Eye (tissue), 1 donor: ENCODE measurements around the gene LMOD1.
A peak's percentile ranks its signal among the peaks of the same experiment; 100 is the strongest.
"Not testable (repeated sequence)": the region's sequence is repeated elsewhere in the genome, so short reads cannot be mapped to it uniquely, and the experiment has no call there.

Experiments used
- DNase-seq: peaks from one replicate; pipeline ENCODE4 v3.0.0-alpha.2; 2015

Gene LMOD1

DNA sequence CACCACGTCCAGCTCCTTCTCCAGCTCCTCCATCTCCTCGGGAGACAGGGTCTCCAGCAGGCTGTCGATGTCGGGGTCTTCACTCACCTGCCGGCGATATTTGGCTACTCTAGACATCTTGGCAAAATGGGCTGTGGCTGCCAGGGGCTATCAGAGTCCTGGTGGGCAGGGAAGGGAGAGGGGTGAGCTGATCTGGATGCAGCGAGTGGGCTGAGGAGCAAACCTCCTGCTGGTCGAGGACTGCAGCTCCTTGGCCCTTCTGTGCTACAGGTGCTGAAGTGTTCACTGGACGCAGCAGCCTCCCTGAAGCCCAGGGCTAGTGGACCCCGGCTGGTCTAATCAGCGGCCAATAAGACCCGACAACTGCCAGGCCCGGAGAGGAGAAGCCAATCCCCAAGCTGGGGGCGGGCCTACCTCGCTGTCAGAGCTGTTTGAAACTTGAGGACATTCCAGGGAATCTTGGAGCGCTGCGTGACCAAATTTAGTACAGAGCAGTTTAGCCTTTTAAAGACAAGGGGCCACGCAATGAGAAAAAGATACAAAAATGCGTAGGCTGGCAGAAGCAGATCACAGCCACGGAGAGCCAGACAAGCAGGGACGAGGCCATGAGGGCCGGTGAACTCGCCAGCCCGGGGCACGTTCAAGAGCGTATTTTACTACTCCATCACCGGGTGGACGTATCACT, at the start of gene LMOD1:
TSS of gene LMOD1 (minus strand) at position 325 of the 685 bp plus-strand sequence. CDS start at position 117, 208 bp downstream.
- peak; percentile 92 for DNase-seq

DNA sequence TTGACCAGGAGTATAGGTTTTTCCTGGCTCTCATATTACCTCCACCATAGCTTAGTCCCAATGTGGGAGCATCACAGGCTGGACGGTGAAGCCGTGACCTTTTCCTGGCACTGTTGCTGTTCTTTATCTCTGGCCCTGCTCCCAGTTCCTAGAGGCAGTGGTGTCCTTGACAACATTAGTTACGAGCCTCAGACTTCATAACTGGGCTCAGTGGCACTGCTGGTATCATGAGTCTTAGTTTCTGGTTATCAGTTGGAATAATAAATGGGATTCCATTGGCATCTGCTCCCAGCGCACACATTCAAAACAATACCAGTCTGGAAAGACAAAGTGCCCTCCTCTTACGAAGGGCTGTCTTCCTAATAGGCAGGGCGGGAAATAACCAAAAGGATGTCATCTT, 44.1 kb upstream of the LMOD1 start:
- no peak for DNase-seq

DNA sequence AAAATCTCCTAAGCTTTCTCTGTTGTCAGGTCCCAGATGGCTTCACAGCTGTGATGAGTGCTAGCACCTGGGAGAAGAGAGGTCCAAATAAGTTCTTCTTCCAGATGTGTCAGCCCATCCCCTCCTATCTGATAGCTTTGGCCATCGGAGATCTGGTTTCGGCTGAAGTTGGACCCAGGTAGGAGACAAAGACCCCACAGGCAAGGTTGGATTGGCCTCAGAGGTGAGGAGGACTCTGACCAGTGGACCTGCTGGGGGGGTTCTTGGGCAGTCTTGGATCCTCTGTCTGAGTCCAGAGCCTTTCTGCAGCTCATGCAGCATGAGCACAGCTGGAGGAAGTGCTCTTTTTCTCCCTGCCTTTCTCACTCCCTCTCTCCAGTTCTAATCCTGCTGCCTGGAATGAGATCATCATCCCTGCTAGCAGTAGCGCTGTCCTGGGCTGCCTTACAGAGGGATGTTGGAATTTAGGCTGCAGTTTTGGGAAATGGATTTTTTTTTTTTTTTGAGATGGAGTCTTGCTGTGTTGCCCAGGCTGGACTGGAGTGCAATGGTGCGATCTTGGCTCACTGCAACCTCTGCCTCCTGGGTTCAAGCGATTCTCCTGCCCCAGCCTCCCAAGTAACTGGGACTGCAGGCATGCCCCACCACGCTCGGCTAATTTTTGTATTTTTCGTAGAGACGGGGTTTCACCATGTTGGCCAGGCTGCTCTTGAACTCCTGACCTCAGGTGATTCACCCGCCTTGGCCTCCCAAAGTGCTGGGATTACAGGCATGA, 43.2 kb upstream of the LMOD1 start:
- DNase-seq: no peak

DNA sequence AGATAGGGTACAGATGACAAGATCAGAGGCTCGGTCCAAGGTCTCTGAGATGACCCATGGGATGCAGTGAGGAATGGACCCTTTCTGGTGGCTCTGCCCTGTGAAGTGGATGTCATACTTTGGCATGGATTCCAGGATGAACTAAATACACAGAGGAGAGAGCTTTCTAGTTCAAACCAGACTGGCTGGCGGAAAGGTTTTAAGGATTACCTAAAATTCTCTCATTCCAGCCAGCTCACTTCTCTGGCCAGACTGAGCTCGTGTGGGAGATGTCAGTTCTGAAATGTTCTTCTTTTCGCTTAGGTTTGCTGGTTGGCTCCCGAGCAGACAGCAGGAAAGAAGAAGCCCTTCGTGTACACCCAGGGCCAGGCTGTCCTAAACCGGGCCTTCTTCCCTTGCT, 42.3 kb upstream of the LMOD1 start:
- no peak for DNase-seq

DNA sequence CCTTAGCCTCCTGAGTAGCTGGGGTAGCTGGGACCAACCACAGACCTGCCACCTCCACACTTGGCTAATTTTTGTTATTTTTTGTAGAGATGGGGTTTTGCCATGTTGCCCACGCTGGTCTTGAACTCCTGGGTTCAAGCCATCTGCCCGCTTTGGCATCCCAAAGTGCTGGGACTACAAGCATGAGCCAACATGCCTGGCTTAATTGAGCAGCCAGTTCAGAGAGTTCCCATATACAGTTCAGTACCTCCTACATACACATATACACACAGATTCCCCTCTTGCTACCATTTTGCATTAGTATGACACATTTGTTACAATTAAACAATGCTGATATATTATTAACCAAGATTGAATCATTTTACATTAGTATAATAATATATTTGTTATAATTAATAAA, 39.0 kb upstream of the LMOD1 start:
- DNase-seq: no peak

DNA sequence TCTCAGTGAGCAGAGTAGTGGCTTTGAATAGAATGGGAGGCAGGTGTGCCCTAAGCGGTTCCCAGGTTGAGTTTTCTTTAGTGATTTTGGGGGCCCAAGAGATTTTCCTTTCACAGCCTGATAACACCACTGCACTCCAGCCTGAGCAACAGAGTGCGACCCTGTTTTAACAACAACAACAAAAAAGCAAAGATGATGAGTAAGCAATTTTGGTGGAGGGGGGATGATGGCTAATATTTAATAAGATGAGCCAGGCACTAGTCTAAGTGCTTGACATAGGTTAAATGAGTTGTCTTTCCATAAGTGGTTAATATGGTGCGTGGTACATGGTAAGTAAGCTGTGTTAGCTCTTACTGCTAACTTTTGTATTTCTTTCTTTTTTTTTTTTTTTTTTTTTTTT, 38.1 kb upstream of the LMOD1 start:
- no peak for DNase-seq

DNA sequence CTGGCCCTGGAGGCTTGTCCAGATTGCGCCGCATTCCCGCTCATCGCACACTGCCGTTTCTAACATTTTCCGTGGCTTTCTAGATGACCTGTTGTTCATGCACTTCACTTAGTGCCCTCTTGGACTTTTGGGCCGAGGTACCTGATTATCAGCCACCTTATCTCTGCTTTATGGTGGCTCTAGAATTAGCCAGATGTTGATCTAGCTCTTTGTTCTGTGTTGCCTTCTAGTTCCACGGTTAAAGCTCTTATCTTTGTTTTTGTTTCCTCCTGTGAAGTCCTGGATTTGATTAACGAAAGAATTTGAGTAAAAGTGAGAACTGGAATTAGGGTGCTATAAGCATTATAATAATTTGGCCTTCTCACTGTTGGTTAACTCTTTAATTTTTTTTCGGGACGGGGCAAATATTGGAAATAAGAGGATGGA, 37.0 kb upstream of the LMOD1 start:
- DNase-seq: no peak

DNA sequence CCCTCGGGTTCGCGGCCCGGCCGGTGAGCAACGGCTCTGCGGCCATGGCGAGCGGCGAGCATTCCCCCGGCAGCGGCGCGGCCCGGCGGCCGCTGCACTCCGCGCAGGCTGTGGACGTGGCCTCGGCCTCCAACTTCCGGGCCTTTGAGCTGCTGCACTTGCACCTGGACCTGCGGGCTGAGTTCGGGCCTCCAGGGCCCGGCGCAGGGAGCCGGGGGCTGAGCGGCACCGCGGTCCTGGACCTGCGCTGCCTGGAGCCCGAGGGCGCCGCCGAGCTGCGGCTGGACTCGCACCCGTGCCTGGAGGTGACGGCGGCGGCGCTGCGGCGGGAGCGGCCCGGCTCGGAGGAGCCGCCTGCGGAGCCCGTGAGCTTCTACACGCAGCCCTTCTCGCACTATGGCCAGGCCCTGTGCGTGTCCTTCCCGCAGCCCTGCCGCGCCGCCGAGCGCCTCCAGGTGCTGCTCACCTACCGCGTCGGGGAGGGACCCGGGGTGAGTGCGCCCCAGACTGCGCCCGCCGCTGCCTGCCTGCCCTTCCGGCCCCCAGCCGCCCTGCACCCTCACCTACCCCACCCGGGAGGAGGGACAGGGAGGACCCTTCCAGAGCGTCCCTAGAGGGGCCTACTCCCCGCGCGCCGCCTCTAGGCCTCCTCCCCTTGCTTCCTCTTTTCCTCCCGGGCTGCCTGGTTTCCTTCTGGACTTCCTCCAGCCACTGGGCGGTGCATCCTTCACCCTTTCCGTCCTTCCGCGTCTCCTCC, 36.5 kb upstream of the LMOD1 start, which contains the start of gene RNPEP:
TSS of gene RNPEP (plus strand) at position 26 of the 757 bp plus-strand sequence. CDS start at position 45, 19 bp downstream.
- peak; percentile 90 for DNase-seq

DNA sequence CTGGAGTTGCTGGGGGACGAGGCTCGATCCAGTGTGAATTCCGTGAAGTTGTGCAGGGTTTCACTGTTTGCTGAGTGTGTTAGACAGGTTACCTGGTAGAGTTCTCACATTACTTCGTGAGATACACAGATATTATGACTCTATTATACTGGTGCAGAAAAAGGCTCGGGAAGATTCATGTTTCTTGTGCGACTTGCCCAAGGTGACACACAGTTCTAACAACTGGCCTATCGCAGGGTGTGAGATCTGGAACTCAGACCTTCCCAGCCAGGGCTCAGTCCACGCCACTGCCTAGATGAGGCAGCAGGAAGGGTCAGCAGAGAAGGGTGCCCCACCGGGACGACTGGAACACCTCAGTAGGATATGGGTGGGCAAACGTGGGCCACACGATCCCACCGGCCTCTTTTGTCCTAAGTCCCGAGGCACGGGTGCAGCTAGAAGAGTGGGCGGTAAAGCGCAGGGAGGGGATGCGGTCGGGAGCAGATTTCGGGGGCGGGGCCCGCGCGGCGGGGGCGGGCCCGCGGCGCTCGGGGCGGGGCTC, 35.8 kb upstream of the LMOD1 start:
- DNase-seq: peak; percentile 85

DNA sequence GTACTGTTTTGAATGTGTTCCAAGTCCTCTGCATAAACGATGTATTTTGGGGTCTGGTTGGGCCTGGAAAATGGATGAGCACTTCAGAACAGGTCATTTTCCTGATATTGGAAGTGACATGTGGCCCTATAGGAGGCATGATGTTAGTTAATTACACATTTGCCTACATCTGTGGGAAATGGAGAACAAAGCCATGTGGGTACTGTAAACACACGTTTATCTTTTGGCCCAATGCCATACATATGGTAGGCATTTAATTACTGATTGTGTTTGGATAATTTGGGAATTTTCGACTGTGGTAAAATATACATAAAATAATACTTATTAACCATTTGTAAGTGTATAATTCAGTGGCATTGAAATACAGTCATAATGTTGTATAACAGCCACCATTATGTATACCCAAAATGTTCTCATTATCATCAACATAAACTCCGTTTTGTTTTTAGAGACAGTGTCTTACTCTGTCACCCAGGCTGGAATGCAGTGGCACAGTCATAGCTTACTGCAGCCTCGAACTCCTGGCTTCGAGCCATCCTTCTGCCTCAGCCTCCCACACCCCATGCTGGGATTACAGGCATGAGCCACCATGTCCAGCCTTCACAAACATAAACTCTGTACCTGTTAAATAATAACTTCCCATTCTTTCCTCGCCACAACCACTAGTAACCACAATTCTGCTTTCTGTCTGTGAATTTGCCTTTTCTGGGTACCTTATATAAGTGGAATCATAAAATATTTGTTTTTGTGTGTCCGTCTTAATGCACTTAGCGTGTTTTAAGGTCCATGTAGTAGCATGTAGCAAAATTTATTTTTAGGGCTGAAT, 24.2 kb upstream of the LMOD1 start:
- no peak for DNase-seq

DNA sequence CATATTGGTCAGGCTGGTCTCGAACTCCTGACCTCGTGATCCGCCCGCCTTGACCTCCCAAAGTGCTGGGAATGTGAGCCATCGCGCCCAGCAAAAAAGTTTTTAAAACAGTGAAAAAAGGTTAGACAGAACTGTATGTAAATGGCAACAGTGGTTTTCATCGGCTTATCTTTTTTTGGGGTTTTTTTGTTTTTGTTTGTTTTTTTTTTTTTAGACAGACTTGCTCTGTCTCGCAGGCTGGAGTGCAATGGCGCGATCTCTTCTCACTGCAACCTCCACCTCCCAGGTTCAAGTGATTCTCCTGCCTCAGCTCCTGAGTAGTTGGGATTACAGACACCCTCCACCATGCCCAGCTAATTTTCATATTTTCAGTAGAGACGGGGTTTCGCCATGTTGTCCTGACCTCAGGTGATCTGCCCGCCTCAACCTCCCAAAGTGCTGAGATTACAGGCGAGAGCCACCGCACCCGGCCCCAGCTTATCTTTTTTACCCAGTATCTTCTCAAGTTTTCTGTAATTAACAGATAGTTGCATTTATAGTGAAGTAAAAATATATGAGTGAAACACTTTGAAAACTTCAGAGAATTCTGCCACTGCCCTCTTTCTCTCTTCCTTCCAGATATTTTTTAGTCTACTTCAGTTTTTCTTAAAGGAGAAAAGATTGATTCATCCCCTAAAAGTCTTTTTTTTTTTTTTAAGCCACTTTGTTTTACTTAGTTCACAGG, 22.0 kb upstream of the LMOD1 start:
- no peak for DNase-seq

DNA sequence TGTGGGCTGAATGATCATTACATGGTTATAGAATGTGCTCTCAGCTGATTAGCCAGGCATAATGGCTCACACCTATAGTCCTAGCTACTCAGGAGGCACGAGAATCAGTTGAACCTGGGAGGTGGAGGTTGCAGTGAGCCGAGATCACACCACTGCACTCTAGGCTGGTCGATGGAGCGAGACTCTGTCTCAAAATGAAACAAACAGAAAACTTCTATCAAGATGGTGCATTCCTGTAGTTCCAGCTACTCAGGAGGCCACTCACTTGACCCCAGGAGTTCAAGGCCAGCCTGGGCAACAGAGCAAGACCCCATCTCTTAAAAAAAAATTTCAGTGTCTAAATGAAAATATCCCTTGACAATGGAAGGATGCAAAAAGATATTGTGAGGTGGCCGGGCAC, 19.8 kb upstream of the LMOD1 start:
- no peak for DNase-seq

DNA sequence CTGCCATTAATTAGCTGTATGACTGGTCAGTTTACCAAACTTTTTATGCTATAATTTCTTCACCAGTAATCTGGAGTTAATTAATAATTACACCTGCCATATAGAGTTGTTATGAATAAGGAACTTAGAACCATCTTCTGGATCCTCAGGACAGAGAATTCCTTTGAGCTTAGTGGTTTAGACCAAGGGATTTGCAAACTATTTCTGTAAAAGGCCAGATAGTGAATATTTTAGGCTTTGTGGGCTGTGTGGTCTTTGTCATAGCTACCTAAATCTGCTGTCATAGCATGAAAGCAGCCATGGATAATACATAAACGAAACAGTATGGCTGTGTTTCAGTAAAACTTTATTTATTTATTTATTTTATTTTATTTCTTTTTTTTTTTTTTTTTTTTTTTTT, 17.9 kb upstream of the LMOD1 start:
- DNase-seq: no peak

DNA sequence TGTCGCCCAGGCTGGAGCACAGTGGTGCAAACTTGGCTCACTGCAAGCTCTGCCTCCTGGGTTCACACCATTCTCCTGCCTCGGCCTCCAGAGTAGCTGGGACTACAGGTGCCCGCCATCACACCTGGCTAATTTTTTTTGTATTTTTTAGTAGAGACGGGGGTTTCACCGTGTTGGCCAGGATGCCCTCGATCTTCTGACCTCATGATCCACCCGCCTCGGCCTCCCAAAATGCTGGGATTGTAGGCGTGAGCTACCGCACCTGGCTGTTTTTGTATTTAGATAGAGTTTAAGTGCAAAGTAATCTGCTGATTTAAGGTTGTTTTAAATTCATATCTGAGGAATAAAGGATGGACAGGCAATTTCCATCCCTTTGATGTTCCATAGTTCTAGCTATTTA, 16.0 kb upstream of the LMOD1 start:
- not testable (repeated sequence) for DNase-seq

DNA sequence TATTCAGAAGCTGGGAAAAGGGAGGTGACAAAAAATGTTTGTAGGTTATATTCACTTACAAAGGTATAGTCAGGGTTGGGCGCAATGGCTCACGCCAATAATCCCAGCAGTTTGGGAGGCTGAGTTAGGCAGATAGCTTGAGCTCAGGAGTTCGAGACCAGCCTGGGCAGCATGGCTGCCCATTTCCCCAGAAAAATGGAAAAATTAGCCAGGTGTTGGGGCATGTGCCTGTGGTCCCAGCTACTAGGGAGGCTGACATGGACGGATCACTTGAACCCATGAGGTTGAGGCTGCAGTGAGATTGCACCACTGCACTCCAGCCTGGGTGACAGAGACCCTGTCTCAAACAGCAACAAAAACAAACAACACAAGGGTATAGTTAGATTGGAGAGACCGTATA, 12.0 kb upstream of the LMOD1 start:
- no peak for DNase-seq

DNA sequence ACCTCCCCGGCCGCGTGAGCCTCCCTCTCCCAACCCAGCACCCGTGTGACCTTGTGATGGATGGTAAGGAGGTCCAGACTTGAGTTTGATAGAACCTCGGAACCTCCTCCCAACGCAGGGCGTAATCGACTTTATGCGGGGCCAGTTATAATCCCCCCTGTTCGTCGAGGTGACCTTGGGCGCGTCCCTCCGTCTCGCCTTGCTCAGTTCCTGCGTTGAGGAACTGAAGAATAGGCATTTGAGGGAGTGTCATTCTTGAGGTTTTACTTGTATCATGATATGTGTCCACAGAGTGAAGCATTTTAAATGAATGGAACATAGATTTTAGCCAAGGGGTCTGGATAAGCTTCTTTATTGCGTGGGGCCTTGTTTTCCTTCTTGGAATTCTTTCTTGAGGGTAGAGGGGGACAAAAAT, 9.4 kb upstream of the LMOD1 start:
- DNase-seq: no peak

DNA sequence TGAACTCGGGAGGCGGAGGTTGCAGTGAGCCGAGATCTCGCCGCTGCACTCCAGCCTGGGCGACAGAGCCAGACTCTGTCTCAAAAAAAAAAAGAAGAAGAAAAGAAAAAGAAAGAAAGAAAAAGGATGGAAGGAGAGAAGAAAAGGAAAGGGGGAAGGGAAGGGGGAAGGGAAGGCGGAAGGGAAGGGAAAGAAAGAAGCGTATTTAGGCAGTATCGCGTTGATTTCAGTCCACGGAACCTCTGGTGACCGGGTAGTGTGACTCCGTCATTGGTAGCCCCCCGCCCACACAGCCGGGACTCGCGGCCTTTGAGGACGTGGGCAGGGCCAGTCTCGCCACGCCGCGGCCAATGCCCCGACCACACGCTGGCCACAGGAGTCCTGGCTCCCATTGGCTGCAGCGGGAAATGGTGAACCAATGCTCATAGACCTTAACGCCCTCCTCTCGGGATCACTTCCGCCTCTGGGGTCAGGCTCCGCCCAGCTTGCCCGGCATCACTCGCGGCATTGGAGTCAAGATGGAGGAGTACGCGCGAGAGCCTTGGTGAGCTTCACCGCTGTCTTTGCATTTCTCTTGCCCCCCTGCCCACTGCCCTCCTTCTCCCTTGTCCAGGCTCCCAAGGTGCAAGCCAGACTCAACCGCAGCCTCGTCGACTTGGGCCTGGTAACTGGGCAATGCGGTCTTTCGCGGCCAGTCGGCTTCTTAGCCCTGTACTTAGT, 8.8 kb upstream of the LMOD1 start, which contains the start of gene TIMM17A:
TSS of gene TIMM17A (plus strand) at position 495 of the 720 bp plus-strand sequence. CDS start at position 519, 24 bp downstream.
- peak; percentile 99 for DNase-seq

DNA sequence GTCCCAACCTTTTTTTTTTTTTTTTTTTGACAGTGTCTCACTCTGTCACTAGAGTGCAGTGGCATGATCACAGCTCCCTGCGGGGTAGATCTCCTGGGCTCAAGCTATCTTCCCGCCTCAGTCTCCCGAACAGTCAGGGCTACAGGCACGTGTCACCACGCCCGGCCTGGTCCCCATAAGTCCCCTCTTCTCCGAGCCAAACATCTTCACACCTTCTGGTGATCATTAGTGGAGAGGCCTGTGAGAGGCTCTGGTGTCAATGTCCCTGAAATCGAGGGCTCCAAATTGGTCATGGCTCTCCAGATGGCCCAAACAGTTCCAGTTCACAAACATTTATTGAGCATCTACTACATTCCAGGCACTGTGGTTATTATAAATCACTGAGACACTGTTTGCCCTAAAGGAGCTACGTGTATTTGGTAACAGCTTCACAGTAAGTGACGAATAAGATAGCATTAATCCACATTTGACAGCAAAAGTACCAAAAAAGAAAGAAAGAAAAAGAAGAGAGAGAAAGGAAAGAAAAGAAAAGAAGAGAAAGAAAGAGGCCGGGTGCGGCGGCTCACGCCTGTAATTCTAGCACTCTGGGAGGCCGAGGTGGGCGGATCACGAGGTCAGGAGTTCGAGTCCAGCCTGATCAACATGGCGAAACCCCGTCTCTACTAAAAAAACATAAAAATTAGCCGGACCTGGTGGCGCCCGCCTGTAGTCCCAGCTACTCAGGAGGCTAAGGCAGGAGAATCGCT, 8.1 kb upstream of the LMOD1 start:
- no peak for DNase-seq

DNA sequence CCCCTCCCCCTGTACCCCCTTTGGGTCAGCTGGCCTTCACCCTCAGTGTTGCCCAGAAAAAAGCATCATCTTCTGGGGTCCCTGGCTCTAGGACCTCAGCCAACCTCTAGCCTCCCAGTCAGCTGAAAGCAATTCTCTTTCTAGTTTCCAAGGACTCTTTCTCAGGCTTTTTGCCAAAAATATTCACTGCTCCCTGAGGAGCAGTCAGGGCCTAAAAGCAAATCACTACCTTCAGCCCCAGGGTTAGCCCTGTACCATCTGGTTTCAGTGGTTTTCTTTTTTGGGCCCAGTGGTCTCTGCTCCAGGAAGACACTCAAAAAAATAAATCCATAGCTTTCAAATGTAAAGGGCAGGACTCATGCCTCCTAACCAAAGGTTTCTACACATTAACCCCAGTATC, 3.1 kb upstream of the LMOD1 start:
- no peak for DNase-seq

DNA sequence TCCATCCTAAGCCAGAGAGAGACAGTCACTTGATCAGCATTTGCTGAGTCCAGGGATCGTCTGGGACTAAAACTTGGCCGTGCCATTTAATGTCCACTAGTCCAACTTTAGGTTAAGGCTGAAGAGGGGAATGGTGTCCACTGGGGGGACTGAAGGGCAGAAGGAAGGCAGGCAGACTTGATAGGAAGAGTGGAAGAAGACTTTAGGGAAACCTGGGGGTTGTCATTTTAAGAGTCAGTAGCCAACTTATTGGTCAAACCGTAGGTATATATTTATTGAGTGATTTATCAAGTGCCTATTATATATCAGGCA, 1.3 kb upstream of the LMOD1 start:
- no peak for DNase-seq
